Measurements from ENCODE around the gene SCG5. TPM values are rescaled to one million over a fixed set of nuclear protein-coding genes. Genes with fewer than 3 reads are reported as not detected.

The SCG5 gene
- total and polyA plus RNA-seq, 2 of the 13 experiments (the other 11 are each of a cell fraction or from before 2014, with no cell fraction given): 2.3 to 3.5 TPM

DNA sequence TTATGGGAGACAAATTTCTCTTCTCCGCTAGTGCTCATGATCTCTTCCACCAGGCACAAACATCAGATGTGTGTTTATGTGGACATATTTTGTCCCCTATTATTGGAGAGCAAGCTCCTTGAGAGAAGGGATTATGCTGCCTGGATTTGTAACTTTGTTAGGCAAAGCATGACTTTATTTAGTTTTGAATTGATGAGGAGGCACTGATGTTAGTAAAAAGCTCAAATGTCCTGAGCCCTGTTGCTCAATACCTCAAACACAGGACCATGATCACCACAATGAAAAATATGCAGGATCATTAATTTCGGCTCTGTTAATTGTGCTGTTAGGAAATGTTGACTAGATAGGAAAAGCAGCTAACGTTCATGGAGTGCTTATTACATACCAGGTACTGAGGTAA, 29.1 kb downstream of the SCG5 start:
- intact Hi-C loops (cut with micrococcal nuclease; ENCODE audit: unreplicated experiment): no loop called here
- CTCF ChIA-PET (ENCODE audit: low intra/inter-chr PET ratio, low total read pairs): no interaction called here
- WGBS (ENCODE audit: low lambda C conversion rate): 38% methylated on average over 3 of the region's 3 CpGs
- peak overlapping the region; percentile 30; the same call in 1 of the 2 replicates for H3K4me2 ChIP-seq (ENCODE audit: low read depth, low read length)
- no peak overlapping the region for H2AFZ ChIP-seq (ENCODE audit: low read length)
- H4K20me1 ChIP-seq (ENCODE audit: insufficient read depth, low read length): no peaks in the 10 kb centered on the region
- H3K4me1 ChIP-seq (ENCODE audit: insufficient read depth, low read length): peaks cover 25% of the 10 kb centered on the region
- no peaks in the 10 kb centered on the region for H3K27me3 ChIP-seq (ENCODE audit: control insufficient read depth in 1 of 2, insufficient read depth in 2 of 2, low read length in 2 of 2)
- FAIRE-seq (peak; percentile 57), ATAC-seq (no peak; the same call in 2 of the 3 replicates), DNase-seq (ENCODE audit: low spot score) (no peak)
- TSS peak; percentile 73 for BruUV-seq (replicated peaks)
- no peaks in the 10 kb centered on the region for H3K9me3 ChIP-seq (ENCODE audit: low read length)
- TF ChIP-seq, protein P1, sequence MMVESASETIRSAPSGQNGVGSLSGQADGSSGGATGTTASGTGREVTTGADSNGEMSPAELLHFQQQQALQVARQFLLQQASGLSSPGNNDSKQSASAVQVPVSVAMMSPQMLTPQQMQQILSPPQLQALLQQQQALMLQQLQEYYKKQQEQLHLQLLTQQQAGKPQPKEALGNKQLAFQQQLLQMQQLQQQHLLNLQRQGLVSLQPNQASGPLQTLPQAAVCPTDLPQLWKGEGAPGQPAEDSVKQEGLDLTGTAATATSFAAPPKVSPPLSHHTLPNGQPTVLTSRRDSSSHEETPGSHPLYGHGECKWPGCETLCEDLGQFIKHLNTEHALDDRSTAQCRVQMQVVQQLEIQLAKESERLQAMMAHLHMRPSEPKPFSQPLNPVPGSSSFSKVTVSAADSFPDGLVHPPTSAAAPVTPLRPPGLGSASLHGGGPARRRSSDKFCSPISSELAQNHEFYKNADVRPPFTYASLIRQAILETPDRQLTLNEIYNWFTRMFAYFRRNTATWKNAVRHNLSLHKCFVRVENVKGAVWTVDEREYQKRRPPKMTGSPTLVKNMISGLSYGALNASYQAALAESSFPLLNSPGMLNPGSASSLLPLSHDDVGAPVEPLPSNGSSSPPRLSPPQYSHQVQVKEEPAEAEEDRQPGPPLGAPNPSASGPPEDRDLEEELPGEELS (CRISPR knock-in tag; IDR thresholded peaks at IDR 0.05): no peak
- TF ChIP-seq TGIF2 (CRISPR knock-in tag; IDR thresholded peaks at IDR 0.05) (0 out of 2 replicates have a peak, but pooled peaks have one; percentile 38), CEBPB (IDR thresholded peaks at IDR 0.05; ENCODE audit: borderline replicate concordance, low read depth, low read length) (peak; percentile 56)
- no peaks in the 10 kb centered on the region for H3K36me3 ChIP-seq (replicated peaks in 1 of 2; ENCODE audit: control insufficient read depth in 1 of 2, insufficient read depth in 2 of 2, low read length in 2 of 2)
- H3K4me3 ChIP-seq (replicated peaks in 1 of 3; ENCODE audit: insufficient read depth in 1 of 3, low read depth in 2 of 3, low read length in 3 of 3): no peak overlapping the region
- in situ Hi-C loops (cut with HindIII; ENCODE audit: extremely low pct_ligation_motif_present, low pct_unique_long_range_greater_than_20kb): loop anchor here (5.0 kb wide), 2 partner anchors 47 to 167 kb away; partner anchors contain the start of gene GREM1
- peak overlapping the region; percentile 2 for H3K27ac ChIP-seq (ENCODE audit: extremely low read length, insufficient read depth, low read length)
- POLR2A ChIA-PET: no interaction called here
- no peak overlapping the region for H3K9ac ChIP-seq (ENCODE audit: insufficient read depth, low read depth, low read length)
- no peaks in the 10 kb centered on the region for H3K79me2 ChIP-seq (ENCODE audit: insufficient read depth, low read length)

GRCh38 chr15:32671339-32672325, 30.1 kb downstream of the SCG5 start:
- no peak for DNase-seq (ENCODE audit: low spot score)
- Histone ChIP-seq H3K27ac (ENCODE audit: extremely low read length, insufficient read depth, low read length) (no peak overlapping the region), H3K4me3 (replicated peaks in 1 of 3; ENCODE audit: insufficient read depth in 1 of 3, low read depth in 2 of 3, low read length in 3 of 3) (no peak overlapping the region), H4K20me1 (ENCODE audit: insufficient read depth, low read length) (no peaks in the 10 kb centered on the region), H3K79me2 (ENCODE audit: insufficient read depth, low read length) (no peaks in the 10 kb centered on the region), H3K9ac (ENCODE audit: insufficient read depth, low read depth, low read length) (no peak overlapping the region), H3K36me3 (replicated peaks in 1 of 2; ENCODE audit: control insufficient read depth in 1 of 2, insufficient read depth in 2 of 2, low read length in 2 of 2) (no peaks in the 10 kb centered on the region), H3K27me3 (ENCODE audit: control insufficient read depth in 1 of 2, insufficient read depth in 2 of 2, low read length in 2 of 2) (no peaks in the 10 kb centered on the region), H3K4me2 (ENCODE audit: low read depth, low read length) (no peak overlapping the region), H3K4me1 (ENCODE audit: insufficient read depth, low read length) (peaks cover 32% of the 10 kb centered on the region), H3K9me3 (ENCODE audit: low read length) (no peaks in the 10 kb centered on the region), H2AFZ (ENCODE audit: low read length) (no peak overlapping the region)
- FAIRE-seq: no peak
- BruUV-seq (replicated peaks): no TSS peak
- WGBS (ENCODE audit: low lambda C conversion rate): 93% methylated on average over 28 of the region's 29 CpGs
- ChIA-PET CTCF (ENCODE audit: low intra/inter-chr PET ratio, low total read pairs) (no interaction called here), POLR2A (no interaction called here)
- intact Hi-C loops (cut with micrococcal nuclease; ENCODE audit: unreplicated experiment): no loop called here
- in situ Hi-C loops (cut with HindIII; ENCODE audit: extremely low pct_ligation_motif_present, low pct_unique_long_range_greater_than_20kb): loop anchor here (5.0 kb wide), 2 partner anchors 46 to 166 kb away; partner anchors contain the start of gene GREM1
- ATAC-seq: no peak
- TF ChIP-seq ZNF350 (CRISPR knock-in tag; IDR thresholded peaks at IDR 0.05; ENCODE audit: borderline replicate concordance, low read depth): no peak
- no peak for TF ChIP-seq MED1 (CRISPR knock-in tag; IDR thresholded peaks at IDR 0.05)
- no peak for TF ChIP-seq POLR2AphosphoS2 (IDR thresholded peaks at IDR 0.05; ENCODE audit: low read depth, low read length)
- TF ChIP-seq, protein P2, sequence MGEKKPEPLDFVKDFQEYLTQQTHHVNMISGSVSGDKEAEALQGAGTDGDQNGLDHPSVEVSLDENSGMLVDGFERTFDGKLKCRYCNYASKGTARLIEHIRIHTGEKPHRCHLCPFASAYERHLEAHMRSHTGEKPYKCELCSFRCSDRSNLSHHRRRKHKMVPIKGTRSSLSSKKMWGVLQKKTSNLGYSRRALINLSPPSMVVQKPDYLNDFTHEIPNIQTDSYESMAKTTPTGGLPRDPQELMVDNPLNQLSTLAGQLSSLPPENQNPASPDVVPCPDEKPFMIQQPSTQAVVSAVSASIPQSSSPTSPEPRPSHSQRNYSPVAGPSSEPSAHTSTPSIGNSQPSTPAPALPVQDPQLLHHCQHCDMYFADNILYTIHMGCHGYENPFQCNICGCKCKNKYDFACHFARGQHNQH (CRISPR knock-in tag; IDR thresholded peaks at IDR 0.05): no peak
- no peak for TF ChIP-seq HDAC2 (CRISPR knock-in tag; IDR thresholded peaks at IDR 0.05)
- TF ChIP-seq, protein P3, sequence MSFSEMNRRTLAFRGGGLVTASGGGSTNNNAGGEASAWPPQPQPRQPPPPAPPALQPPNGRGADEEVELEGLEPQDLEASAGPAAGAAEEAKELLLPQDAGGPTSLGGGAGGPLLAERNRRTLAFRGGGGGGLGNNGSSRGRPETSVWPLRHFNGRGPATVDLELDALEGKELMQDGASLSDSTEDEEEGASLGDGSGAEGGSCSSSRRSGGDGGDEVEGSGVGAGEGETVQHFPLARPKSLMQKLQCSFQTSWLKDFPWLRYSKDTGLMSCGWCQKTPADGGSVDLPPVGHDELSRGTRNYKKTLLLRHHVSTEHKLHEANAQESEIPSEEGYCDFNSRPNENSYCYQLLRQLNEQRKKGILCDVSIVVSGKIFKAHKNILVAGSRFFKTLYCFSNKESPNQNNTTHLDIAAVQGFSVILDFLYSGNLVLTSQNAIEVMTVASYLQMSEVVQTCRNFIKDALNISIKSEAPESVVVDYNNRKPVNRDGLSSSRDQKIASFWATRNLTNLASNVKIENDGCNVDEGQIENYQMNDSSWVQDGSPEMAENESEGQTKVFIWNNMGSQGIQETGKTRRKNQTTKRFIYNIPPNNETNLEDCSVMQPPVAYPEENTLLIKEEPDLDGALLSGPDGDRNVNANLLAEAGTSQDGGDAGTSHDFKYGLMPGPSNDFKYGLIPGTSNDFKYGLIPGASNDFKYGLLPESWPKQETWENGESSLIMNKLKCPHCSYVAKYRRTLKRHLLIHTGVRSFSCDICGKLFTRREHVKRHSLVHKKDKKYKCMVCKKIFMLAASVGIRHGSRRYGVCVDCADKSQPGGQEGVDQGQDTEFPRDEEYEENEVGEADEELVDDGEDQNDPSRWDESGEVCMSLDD (CRISPR knock-in tag; IDR thresholded peaks at IDR 0.05; ENCODE audit: borderline replicate concordance): no peak
